Ramos (cell line): ENCODE results near the gene ELP4.
"Not testable (repeated sequence)": the region's sequence is repeated elsewhere in the genome, so short reads cannot be mapped to it uniquely, and the experiment has no call there.

Experiments used
- in situ Hi-C: fragments of 300-500 bp; cut with MboI; formaldehyde crosslinking; loops from one replicate; pipeline ENCODE4 v1.14.3; 2022; ENCODE audit warnings: low sequenced_read_pairs; ENCODE audit not compliant: unreplicated experiment

The ELP4 gene

GRCh38 chr11:31509429-31510345, at the start of gene ELP4, which contains the start of gene IMMP1L:
ELP4 (plus strand) TSS chr11:31509767; CDS start chr11:31509785, 18 bp downstream.
IMMP1L (minus strand) TSS chr11:31509622; CDS start chr11:31463276, 46,346 bp downstream.
- in situ Hi-C loops: no loop called here

- in situ Hi-C loops: no loop called here
Observed at GRCh38 chr11:31464436-31464835, 45.1 kb upstream of the ELP4 start.

GRCh38 chr11:31474083-31474482, 35.5 kb upstream of the ELP4 start:
- in situ Hi-C loops: no loop called here

DNA sequence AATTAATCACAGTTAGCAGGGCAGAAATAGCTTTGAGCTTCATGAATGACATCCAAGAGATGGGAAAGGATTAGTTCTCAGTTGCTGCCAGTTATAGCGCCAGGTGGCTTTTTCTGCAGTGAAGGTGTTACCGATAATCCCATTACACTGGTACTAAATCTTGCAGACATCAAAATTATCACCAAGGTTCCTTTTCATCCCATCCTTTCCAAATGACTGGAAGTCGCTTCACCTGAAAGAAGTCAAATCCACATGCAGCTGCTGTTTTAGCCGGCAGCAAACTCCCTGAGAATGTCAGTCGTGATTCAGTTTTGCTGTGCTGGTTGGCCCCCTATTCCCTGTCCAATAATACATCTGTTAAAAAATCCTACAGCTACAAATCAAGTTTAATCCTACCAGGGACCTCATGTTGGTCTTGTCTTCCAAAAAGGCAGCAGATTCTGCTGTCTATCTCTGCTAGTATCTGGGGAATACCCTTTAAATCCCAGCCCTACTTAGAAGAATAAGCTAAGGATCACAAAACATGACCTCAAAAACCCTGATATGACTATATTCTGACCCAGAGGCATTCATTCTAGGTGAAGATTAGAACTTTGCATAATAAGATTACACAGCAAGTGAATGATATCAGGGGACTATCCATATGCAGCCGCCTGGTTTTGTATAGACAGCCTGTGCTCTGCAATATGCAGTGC, 31.9 kb upstream of the ELP4 start:
- in situ Hi-C loops: no loop called here

DNA sequence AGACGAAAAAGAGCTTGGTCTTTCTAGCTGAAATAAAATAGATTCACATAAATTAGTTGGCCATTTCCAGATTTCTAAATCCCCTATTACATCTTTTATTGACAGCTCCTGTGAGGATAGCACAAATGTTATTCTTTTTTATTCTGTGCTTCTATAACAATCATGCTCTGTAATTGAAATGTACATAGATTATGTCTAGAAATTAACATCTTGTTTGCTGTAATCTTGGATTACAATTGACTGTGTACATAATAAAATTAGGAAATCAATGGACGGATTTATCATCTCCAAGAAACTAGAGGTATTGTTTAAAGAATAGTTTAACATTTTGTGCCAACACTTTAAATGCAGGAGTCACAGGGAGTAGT, 31.4 kb upstream of the ELP4 start:
- in situ Hi-C loops: no loop called here

- in situ Hi-C loops: no loop called here
Observed at GRCh38 chr11:31479066-31479465, 30.5 kb upstream of the ELP4 start.

- in situ Hi-C loops: no loop called here
Observed at GRCh38 chr11:31480930-31481329, 28.6 kb upstream of the ELP4 start.

GRCh38 chr11:31484497-31484896, 25.1 kb upstream of the ELP4 start:
- in situ Hi-C loops: no loop called here

- in situ Hi-C loops: no loop called here
Observed at GRCh38 chr11:31487848-31488247, 21.7 kb upstream of the ELP4 start.

DNA sequence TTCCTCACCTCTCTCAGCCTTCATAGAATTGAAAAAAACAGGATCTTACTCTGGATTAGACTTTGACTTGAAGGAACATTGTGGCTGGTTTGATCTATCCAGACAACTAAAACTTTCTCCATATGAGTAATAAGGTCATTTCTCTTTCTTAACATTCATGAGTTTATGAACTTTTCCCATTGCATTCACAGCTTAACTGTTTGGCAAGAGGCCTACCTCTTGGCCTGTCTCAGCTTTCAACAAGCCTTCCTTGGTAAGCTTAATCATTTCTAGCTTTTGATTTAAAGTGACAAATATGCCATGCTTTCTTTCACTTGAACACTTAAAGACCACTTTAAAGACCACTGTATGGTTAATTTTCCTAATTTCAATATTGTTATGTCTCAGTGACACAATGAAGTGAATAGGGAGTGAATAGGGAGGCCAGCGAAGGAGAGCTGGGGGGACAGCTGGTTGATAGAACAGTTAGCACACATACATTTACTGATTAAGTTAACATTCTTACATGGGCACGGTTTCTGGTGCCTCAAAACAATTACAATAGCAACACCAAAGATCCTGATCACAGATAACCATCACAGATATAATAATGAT, 17.1 kb upstream of the ELP4 start:
- in situ Hi-C loops: no loop called here

- in situ Hi-C loops: no loop called here
Observed at GRCh38 chr11:31493235-31493634, 16.3 kb upstream of the ELP4 start.

DNA sequence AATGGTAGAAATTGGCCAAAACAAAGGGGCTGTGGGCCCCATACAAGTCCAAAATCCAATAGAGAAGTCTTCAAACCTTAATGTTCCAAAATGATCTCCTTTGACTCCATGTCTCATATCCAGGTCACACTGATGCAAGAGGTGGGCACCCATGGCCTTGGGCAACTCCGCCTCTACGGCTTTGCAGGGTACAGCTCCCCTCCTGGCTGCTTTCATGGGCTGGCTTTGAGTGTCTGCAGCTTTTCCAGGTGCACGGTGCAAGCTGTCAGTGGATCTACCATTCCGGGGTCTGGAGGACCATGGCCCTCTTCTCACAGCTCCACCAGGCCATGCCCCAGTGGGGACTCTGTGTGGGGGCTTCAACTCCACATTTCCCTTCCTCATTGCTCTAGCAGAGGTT, 15.8 kb upstream of the ELP4 start:
- in situ Hi-C loops: not testable (repeated sequence)

DNA sequence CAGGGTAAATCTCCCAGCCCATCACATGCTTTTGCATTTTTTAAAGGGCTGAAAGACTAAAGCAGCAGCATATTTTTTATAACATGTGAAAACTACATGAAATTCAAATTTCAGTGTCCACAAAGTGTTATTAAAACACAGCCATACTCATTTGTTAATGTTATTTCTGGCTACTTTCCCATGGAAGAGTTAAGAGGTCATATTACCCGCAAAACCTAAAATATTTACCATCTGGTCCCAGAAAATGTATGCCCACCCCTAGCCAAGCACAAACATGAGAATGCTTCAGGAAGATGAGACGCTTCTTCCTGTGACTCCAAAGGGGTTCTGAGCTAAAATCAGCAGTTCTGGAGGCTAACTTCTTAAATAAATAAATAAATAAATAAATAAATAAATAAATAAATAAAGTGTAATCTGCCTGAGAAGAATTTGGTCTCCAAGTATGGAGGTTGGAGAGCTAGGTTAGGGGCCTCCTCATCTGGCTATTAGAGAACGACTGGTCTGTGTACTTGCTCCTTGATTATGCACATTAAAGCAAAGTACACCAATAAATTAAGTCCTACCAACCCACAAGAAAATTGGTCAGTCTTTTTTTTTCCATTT, 9.9 kb upstream of the ELP4 start:
- in situ Hi-C loops: no loop called here

- in situ Hi-C loops: no loop called here
Observed at GRCh38 chr11:31500560-31500959, 9.0 kb upstream of the ELP4 start.

GRCh38 chr11:31509051-31509428, 527 bp upstream of the ELP4 start:
- in situ Hi-C loops: no loop called here

- in situ Hi-C loops: no loop called here
Observed at GRCh38 chr11:31512117-31512516, 2.5 kb downstream of the ELP4 start.

- in situ Hi-C loops: no loop called here
Observed at GRCh38 chr11:31521497-31522150, 12.1 kb downstream of the ELP4 start.

DNA sequence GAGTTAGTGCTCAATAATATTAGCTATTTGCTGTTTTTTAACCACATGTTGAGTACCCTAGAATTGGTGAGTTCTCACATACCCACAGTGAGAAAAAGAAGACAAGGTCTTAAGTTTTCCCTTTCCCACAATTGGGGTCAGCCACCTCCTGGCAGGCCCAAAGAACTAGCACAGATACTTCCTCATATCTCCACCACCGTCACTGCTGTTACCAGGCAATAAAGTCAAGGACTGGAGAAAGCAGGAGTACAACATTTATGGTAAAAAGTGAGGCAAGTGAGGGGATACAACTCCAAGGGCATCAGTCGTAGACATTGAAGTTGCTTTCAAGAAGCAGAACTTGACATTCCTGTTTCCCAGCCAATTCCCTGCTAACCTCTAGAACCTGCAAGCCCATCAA, 19.6 kb downstream of the ELP4 start:
- in situ Hi-C loops: no loop called here

GRCh38 chr11:31529701-31530100, 20.1 kb downstream of the ELP4 start:
- in situ Hi-C loops: no loop called here

DNA sequence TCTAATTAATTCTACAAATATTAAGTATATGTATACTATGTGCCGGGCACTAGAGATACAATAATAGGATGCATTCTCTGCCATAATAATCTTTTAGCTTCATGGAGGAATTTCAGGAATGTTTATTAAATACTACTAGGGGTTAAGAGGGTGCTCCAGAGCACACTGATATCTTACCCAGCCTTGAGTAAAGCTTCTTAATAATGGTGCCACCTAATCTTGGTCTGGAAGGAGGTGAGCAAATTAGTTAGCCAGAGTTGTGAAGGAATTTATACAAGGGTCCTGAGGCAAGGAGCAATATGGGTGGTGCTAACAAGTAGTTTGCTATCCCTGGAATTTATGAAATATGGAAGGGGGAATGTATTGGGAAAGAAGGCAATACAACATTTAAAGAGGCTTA, 21.7 kb downstream of the ELP4 start:
- in situ Hi-C loops: no loop called here
